H9 (cell line): ENCODE measurements around the gene IDUA. TPM values are rescaled to one million over a fixed set of nuclear protein-coding genes. Genes with fewer than 3 reads are reported as not detected.

ENCODE experiments used
- DNase-seq: peaks from one replicate; pipeline ENCODE4 v3.0.0-alpha.2; 2017
- H2AFZ ChIP-seq: one replicate; pipeline ENCODE4 v1.6.1; 2013; ENCODE audit warnings: mild to moderate bottlenecking, low read length, control low read depth, moderate library complexity
- H2AK5ac ChIP-seq: 2 replicates; pipeline ENCODE4 v1.6.1; 2013; ENCODE audit warnings: low read length, control low read depth, mixed read lengths; ENCODE audit not compliant: insufficient read length
- H2BK120ac ChIP-seq: one replicate; pipeline ENCODE4 v1.6.1; 2013; ENCODE audit warnings: low read depth, mild to moderate bottlenecking, low read length, control low read depth, inconsistent platforms; ENCODE audit not compliant: poor library complexity, severe bottlenecking
- H2BK12ac ChIP-seq: 2 replicates; pipeline ENCODE4 v1.6.1; 2013; ENCODE audit warnings: low read length, control low read depth, mixed read lengths, low read depth; ENCODE audit not compliant: insufficient read length
- H2BK15ac ChIP-seq: 2 replicates; pipeline ENCODE4 v1.6.1; 2013; ENCODE audit warnings: low read depth, low read length, control low read depth
- H2BK20ac ChIP-seq: one replicate; pipeline ENCODE4 v1.6.1; 2013; ENCODE audit warnings: low read depth, mild to moderate bottlenecking, low read length, control low read depth, inconsistent platforms; ENCODE audit not compliant: poor library complexity, severe bottlenecking
- H2BK5ac ChIP-seq: 2 replicates; pipeline ENCODE4 v1.6.1; 2013; ENCODE audit warnings: low read length, control low read depth, mixed read lengths; ENCODE audit not compliant: insufficient read length
- H3K14ac ChIP-seq: 2 replicates; pipeline ENCODE4 v1.6.1; 2013; ENCODE audit warnings: low read length, control low read depth; ENCODE audit not compliant: insufficient read depth
- H3K18ac ChIP-seq: 2 replicates; pipeline ENCODE4 v1.6.1; 2013; ENCODE audit warnings: low read depth, mild to moderate bottlenecking, mixed read lengths, low read length, control low read depth; ENCODE audit not compliant: insufficient read length
- H3K23ac ChIP-seq: 2 replicates; pipeline ENCODE4 v1.6.1; 2013; ENCODE audit warnings: low read length, control low read depth, mixed read lengths, low read depth; ENCODE audit not compliant: insufficient read length
- H3K23me2 ChIP-seq: 2 replicates; pipeline ENCODE4 v1.6.1; 2013; ENCODE audit warnings: low read depth, mild to moderate bottlenecking, mixed read lengths, low read length, control low read depth; ENCODE audit not compliant: insufficient read length, poor library complexity, severe bottlenecking
- H3K27ac ChIP-seq: 2 replicates; pipeline ENCODE4 v1.5.1; 2013; ENCODE audit warnings: low read length, control low read depth, mixed read lengths, low read depth; ENCODE audit not compliant: insufficient read length
- H3K27me3 ChIP-seq: 2 replicates; pipeline ENCODE4 v1.6.1; 2013; ENCODE audit warnings: low read length, control low read depth, inconsistent platforms; ENCODE audit not compliant: insufficient read depth
- H3K4ac ChIP-seq: 2 replicates; pipeline ENCODE4 v1.6.1; 2013; ENCODE audit warnings: low read depth, mild to moderate bottlenecking, control low read depth, inconsistent platforms, low read length, moderate library complexity
- H3K4me1 ChIP-seq: 2 replicates; pipeline ENCODE4 v1.6.1; 2013; ENCODE audit warnings: low read length, control low read depth, inconsistent platforms; ENCODE audit not compliant: insufficient read depth
- H3K4me2 ChIP-seq: 2 replicates; pipeline ENCODE4 v1.6.1; 2013; ENCODE audit warnings: low read length, control low read depth, mixed read lengths; ENCODE audit not compliant: insufficient read length, insufficient read depth
- H3K56ac ChIP-seq: 2 replicates; pipeline ENCODE4 v1.6.1; 2013; ENCODE audit warnings: low read depth, mild to moderate bottlenecking, mixed read lengths, low read length, control low read depth; ENCODE audit not compliant: insufficient read length
- H3K79me1 ChIP-seq: 2 replicates; pipeline ENCODE4 v1.6.1; 2013; ENCODE audit warnings: low read depth, mild to moderate bottlenecking, moderate library complexity, low read length, control low read depth, inconsistent platforms; ENCODE audit not compliant: insufficient read depth, poor library complexity, severe bottlenecking
- H3K79me2 ChIP-seq: 2 replicates; pipeline ENCODE4 v1.6.1; 2013; ENCODE audit warnings: low read length, control low read depth, inconsistent platforms; ENCODE audit not compliant: insufficient read depth
- H3K9ac ChIP-seq: 2 replicates; pipeline ENCODE4 v1.6.1; 2013; ENCODE audit warnings: low read length, control low read depth, mixed read lengths; ENCODE audit not compliant: insufficient read length; ENCODE audit errors: extremely low read depth
- H3K9me3 ChIP-seq: one replicate; pipeline ENCODE4 v1.6.1; 2013; ENCODE audit warnings: low read depth, low read length, inconsistent platforms; ENCODE audit not compliant: control insufficient read depth
- H3T11ph ChIP-seq: one replicate; pipeline ENCODE4 v1.6.1; 2013; ENCODE audit warnings: mild to moderate bottlenecking, low read length, control low read depth, inconsistent platforms
- H4K20me1 ChIP-seq: one replicate; pipeline ENCODE4 v1.6.1; 2013; ENCODE audit not compliant: control insufficient read depth, insufficient read length, insufficient read depth
- H4K5ac ChIP-seq: 2 replicates; pipeline ENCODE4 v1.6.1; 2013; ENCODE audit warnings: low read depth, mild to moderate bottlenecking, mixed read lengths, low read length, control low read depth; ENCODE audit not compliant: insufficient read length
- H4K8ac ChIP-seq: replicated peaks from 2 replicates; pipeline ENCODE4 v1.6.1; 2013; ENCODE audit warnings: low read length, control low read depth, mixed read lengths, low read depth; ENCODE audit not compliant: insufficient read length
- H4K91ac ChIP-seq: 2 replicates; pipeline ENCODE4 v1.6.1; 2013; ENCODE audit warnings: low read depth, mild to moderate bottlenecking, moderate library complexity, mixed read lengths, low read length, control low read depth; ENCODE audit not compliant: insufficient read length
- H3K27ac Mint-ChIP-seq, 3 experiments: 2 replicates in 2 of 3; 3 replicates in 1 of 3; pipeline ENCODE4 v1.8.0; 2020 to 2021; ENCODE audit warnings: mixed read lengths in 3 of 3, mild to moderate bottlenecking in 1 of 3, moderate library complexity in 1 of 3
- H3K27me3 Mint-ChIP-seq: 2 replicates; pipeline ENCODE4 v1.8.0; 2021; ENCODE audit warnings: low read depth, mild to moderate bottlenecking, moderate library complexity, mixed read lengths
- H3K36me3 Mint-ChIP-seq, 3 experiments: 2 replicates in 2 of 3; 3 replicates in 1 of 3; pipeline ENCODE4 v1.8.0; 2020 to 2021; ENCODE audit warnings: low read depth in 3 of 3, mixed read lengths in 3 of 3; ENCODE audit not compliant: insufficient read depth in 1 of 3
- H3K4me1 Mint-ChIP-seq, 2 experiments: 2 replicates each; pipeline ENCODE4 v1.8.0; 2020; ENCODE audit warnings: mixed read lengths in 2 of 2
- H3K4me3 Mint-ChIP-seq, 2 experiments: 2 replicates in 1 of 2; 3 replicates in 1 of 2; pipeline ENCODE4 v1.8.0; 2020 to 2021; ENCODE audit warnings: mild to moderate bottlenecking in 2 of 2, mixed read lengths in 2 of 2, moderate library complexity in 1 of 2
- H3K9me3 Mint-ChIP-seq, 2 experiments: 2 replicates in 1 of 2; 3 replicates in 1 of 2; pipeline ENCODE4 v1.8.0; 2020; ENCODE audit warnings: mild to moderate bottlenecking in 2 of 2, mixed read lengths in 2 of 2, moderate library complexity in 1 of 2
- CTCF ChIP-seq: fragments of 200-600 bp; sonication (generic); conservative IDR thresholded peaks from 3 replicates; pipeline ENCODE4 v1.8.0; 2021; ENCODE audit warnings: antibody characterized with exemption, mild to moderate bottlenecking
- WGBS: extraction: QIAGEN DNeasy Blood & Tissue Kit; methylation state at CpG from one replicate; pipeline ENCODE4 v1.1.7; 2013; ENCODE audit warnings: missing lambda C conversion rate, low lambda C conversion rate, mixed read lengths; ENCODE audit not compliant: insufficient read length; ENCODE audit errors: extremely low coverage; 5-methylcytosine and 5-hydroxymethylcytosine counted together
- total RNA-seq: library from RNA; stranded (reverse); gene quantifications from 2 replicates; pipeline ENCODE4 v1.2.1, GENCODE V29; 2021

The IDUA gene
- total RNA-seq, 1 experiment from 2014 or later: 14.5 TPM

- H3K4me3 Mint-ChIP-seq: no peak overlapping the region
- H3K27ac ChIP-seq: no peak overlapping the region
These were observed 47.2 kb downstream of the IDUA start for GRCh38 chr4:1033840-1034551.

More at GRCh38 chr4:1033840-1034551, 47.2 kb downstream of the IDUA start:
- WGBS: no CpG with 5 or more reads among the region's 35 CpGs
- H4K91ac ChIP-seq: no peak overlapping the region
- no peak overlapping the region for H2BK20ac ChIP-seq
- H2BK120ac ChIP-seq: no peak overlapping the region
- no peaks in the 10 kb centered on the region for H3K4me1 ChIP-seq
- no peaks in the 10 kb centered on the region for H3K27me3 ChIP-seq
- H4K8ac ChIP-seq: no peak overlapping the region
- H3K9me3 Mint-ChIP-seq: no peaks in the 10 kb centered on the region
- no peak overlapping the region for H2BK5ac ChIP-seq
- H4K5ac ChIP-seq: no peak overlapping the region
- no peak overlapping the region for H2BK12ac ChIP-seq
- no peak for TF ChIP-seq CTCF
- no peaks in the 10 kb centered on the region for H3K79me2 ChIP-seq
- no peak overlapping the region for H3K9ac ChIP-seq
- no peak overlapping the region for H3K4me2 ChIP-seq
- no peaks in the 10 kb centered on the region for H3K36me3 Mint-ChIP-seq
- H3K23me2 ChIP-seq: no peaks in the 10 kb centered on the region
- no peaks in the 10 kb centered on the region for H3K9me3 ChIP-seq
- no peak overlapping the region for H3K18ac ChIP-seq
- no peak overlapping the region for H2AFZ ChIP-seq
- no peaks in the 10 kb centered on the region for H3K27me3 Mint-ChIP-seq
- no peak overlapping the region; the same call in 1 of the 2 replicates for H3K14ac ChIP-seq
- no peak overlapping the region for H3K56ac ChIP-seq
- H2AK5ac ChIP-seq: no peak overlapping the region
- no peaks in the 10 kb centered on the region for H3K4me1 Mint-ChIP-seq
- H3K27ac Mint-ChIP-seq: no peak overlapping the region; a peak in 1 of 7 replicates
- no peaks in the 10 kb centered on the region for H3K79me1 ChIP-seq
- no peak overlapping the region for H3K23ac ChIP-seq
- no peak overlapping the region for H3T11ph ChIP-seq
- no peak overlapping the region for H2BK15ac ChIP-seq
- H3K4ac ChIP-seq: no peak overlapping the region
- no peak for DNase-seq
- H4K20me1 ChIP-seq: no peaks in the 10 kb centered on the region
